Activated T-helper 2 cell treated with anti-CD3 and anti-CD28 coated beads, Interferon-gamma antibody, Interleukin-2, Interleukin-4, amounts not matched to agents 10 μg/mL and 5 μg/mL and 100 μg/mL, durations not matched to agents 14 hours and 24 hours and 36 hours (primary cell): Measurements from ENCODE around the gene IREB2. TPM values are rescaled to one million over a fixed set of nuclear protein-coding genes. Genes with fewer than 3 reads are reported as not detected.
"Not testable (repeated sequence)": the region's sequence is repeated elsewhere in the genome, so short reads cannot be mapped to it uniquely, and the experiment has no call there.

Experiments
- DNase-seq: peaks from one replicate; pipeline ENCODE4 v3.0.0; 2021; ENCODE audit warnings: low spot score
- H3K27ac Mint-ChIP-seq: one replicate; pipeline ENCODE4 v1.8.0; 2021; ENCODE audit warnings: mixed read lengths
- H3K27me3 Mint-ChIP-seq: one replicate; pipeline ENCODE4 v1.8.0; 2021; ENCODE audit warnings: low read depth, mixed read lengths
- H3K36me3 Mint-ChIP-seq: one replicate; pipeline ENCODE4 v1.8.0; 2021; ENCODE audit warnings: low read depth, mixed read lengths
- H3K4me1 Mint-ChIP-seq: one replicate; pipeline ENCODE4 v1.8.0; 2021; ENCODE audit warnings: low read depth, mixed read lengths
- H3K4me3 Mint-ChIP-seq: one replicate; pipeline ENCODE4 v1.8.0; 2021; ENCODE audit warnings: low read depth, mild to moderate bottlenecking, moderate library complexity, mixed read lengths
- H3K9me3 Mint-ChIP-seq: one replicate; pipeline ENCODE4 v1.8.0; 2021; ENCODE audit warnings: mixed read lengths
- intact Hi-C: fragments of 100-400 bp; cut with micrococcal nuclease; formaldehyde crosslinking; loops from one replicate; pipeline ENCODE4 v1.15.1; 2023
- total RNA-seq: library from RNA; stranded (reverse); gene quantifications from 2 replicates; pipeline ENCODE4 v1.2.3, GENCODE V29; 2022

Gene IREB2
- total RNA-seq, 1 donor from 2014 or later = 97.8 TPM

GRCh38 chr15:78396186-78396814, 41.7 kb upstream of the IREB2 start:
- H3K27ac Mint-ChIP-seq = no peak overlapping the region

GRCh38 chr15:78396976-78397375, 41.0 kb upstream of the IREB2 start:
- Mint-ChIP-seq H3K4me3 (no peak overlapping the region), H3K9me3 (no peaks in the 10 kb centered on the region), H3K27ac (no peak overlapping the region), H3K36me3 (no peaks in the 10 kb centered on the region), H3K27me3 (no peaks in the 10 kb centered on the region), H3K4me1 (no peaks in the 10 kb centered on the region)
- DNase-seq = no peak
- intact Hi-C loops = no loop called here

More at GRCh38 chr15:78396186-78396814, 41.7 kb upstream of the IREB2 start:
- intact Hi-C loops = no loop called here
- DNase-seq = no peak
- Mint-ChIP-seq H3K4me1 (no peaks in the 10 kb centered on the region), H3K27me3 (no peaks in the 10 kb centered on the region), H3K9me3 (no peaks in the 10 kb centered on the region), H3K4me3 (no peak overlapping the region), H3K36me3 (no peaks in the 10 kb centered on the region)

GRCh38 chr15:78397382-78397781, 40.6 kb upstream of the IREB2 start:
- intact Hi-C loops = no loop called here
- Mint-ChIP-seq H3K4me1 (no peaks in the 10 kb centered on the region), H3K27ac (no peak overlapping the region), H3K9me3 (no peaks in the 10 kb centered on the region), H3K4me3 (no peak overlapping the region), H3K27me3 (peaks cover 3% of the 10 kb centered on the region), H3K36me3 (no peaks in the 10 kb centered on the region)
- DNase-seq = no peak

DNA sequence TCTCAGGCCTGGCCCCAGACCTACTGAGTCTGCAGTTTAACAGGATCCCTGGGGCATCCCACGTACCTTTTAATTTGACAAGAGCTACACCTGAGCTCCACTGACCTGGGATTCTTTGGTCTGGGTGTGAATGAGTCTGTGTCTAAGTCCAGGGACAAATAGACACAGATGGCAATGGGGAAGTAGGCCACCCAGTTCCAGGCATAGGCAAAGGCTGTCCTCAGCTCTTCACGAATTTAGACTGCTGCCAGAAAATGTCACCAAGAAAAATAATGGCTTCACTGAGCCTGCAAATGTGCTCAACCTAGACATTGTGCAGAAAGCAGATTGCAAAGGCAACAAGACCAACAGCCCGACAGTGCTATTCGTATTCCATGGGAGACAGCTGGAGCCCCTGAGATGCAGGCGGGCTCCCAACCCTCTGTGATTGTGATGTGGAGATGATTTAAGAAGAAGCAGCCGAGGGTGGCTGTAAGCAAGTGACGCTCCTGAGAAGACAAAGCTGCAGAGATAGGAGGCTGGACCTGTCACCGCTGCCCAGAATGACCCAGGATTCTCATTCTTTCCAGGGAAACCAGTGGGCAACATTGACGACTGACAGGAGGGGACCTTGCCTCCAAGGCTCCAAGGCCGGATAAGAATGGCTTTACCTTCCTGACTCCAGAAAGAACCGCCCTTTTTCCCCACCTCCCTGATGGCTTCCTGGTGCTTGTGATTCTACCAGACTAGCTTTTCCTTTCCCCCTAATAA, 39.8 kb upstream of the IREB2 start:
- no peak overlapping the region for H3K27ac Mint-ChIP-seq
- peaks cover 5% of the 10 kb centered on the region for H3K27me3 Mint-ChIP-seq

GRCh38 chr15:78399091-78399490, 38.9 kb upstream of the IREB2 start:
- Mint-ChIP-seq H3K4me3 (no peak overlapping the region), H3K27ac (no peak overlapping the region), H3K36me3 (no peaks in the 10 kb centered on the region), H3K4me1 (no peaks in the 10 kb centered on the region), H3K27me3 (peaks cover 5% of the 10 kb centered on the region), H3K9me3 (no peaks in the 10 kb centered on the region)
- DNase-seq = no peak
- intact Hi-C loops = no loop called here

More for the DNA sequence above, 39.8 kb upstream of the IREB2 start:
- no peaks in the 10 kb centered on the region for H3K9me3 Mint-ChIP-seq
- no peaks in the 10 kb centered on the region for H3K4me1 Mint-ChIP-seq
- no peak for DNase-seq
- H3K36me3 Mint-ChIP-seq = no peaks in the 10 kb centered on the region
- no peak overlapping the region for H3K4me3 Mint-ChIP-seq
- intact Hi-C loops = no loop called here

DNA sequence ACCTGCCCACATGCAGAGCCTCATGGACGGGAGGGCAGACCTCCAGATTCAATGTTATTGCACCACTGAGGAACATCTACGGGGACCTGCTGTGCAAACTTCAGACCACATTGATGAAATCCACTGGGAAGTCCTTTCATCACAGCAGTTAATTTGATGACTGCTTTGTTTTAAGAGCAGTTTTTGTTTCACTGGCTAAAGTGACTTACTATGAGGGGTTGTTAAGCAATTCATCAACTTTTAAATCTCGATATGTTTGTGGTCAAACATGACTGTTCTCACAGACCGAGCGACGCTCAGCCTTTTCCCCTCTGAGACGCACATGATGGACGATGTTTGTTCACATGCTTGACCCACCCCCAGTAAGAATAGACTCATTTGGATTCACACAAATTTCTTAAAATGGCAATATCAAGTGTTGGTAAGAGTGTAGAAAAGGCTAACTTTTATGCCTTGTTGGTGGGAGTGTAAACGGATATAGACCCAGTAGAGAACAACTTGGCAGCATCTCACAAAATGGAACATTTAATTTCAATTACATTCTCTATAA, 35.9 kb upstream of the IREB2 start:
- Mint-ChIP-seq H3K27ac (no peak overlapping the region), H3K4me1 (no peaks in the 10 kb centered on the region), H3K27me3 (peaks cover 5% of the 10 kb centered on the region), H3K36me3 (no peaks in the 10 kb centered on the region), H3K9me3 (no peaks in the 10 kb centered on the region), H3K4me3 (no peak overlapping the region)
- no peak for DNase-seq
- intact Hi-C loops = no loop called here

GRCh38 chr15:78404125-78404524, 33.9 kb upstream of the IREB2 start:
- Mint-ChIP-seq H3K27me3 (peaks cover 5% of the 10 kb centered on the region), H3K36me3 (no peaks in the 10 kb centered on the region), H3K27ac (no peak overlapping the region)

GRCh38 chr15:78404796-78405195, 33.2 kb upstream of the IREB2 start:
- H3K27ac Mint-ChIP-seq, H3K4me1 Mint-ChIP-seq, H3K36me3 Mint-ChIP-seq, H3K4me3 Mint-ChIP-seq, DNase-seq, H3K9me3 Mint-ChIP-seq, H3K27me3 Mint-ChIP-seq, intact Hi-C loops: not testable (repeated sequence)

More at GRCh38 chr15:78404125-78404524, 33.9 kb upstream of the IREB2 start:
- no peak for DNase-seq
- Mint-ChIP-seq H3K4me1 (no peaks in the 10 kb centered on the region), H3K4me3 (no peak overlapping the region), H3K9me3 (no peaks in the 10 kb centered on the region)
- intact Hi-C loops = no loop called here

GRCh38 chr15:78405336-78405924, 32.6 kb upstream of the IREB2 start:
- intact Hi-C loops = no loop called here
- Mint-ChIP-seq H3K4me1 (no peaks in the 10 kb centered on the region), H3K4me3 (no peak overlapping the region), H3K27me3 (peaks cover 5% of the 10 kb centered on the region), H3K36me3 (no peaks in the 10 kb centered on the region), H3K27ac (no peak overlapping the region), H3K9me3 (no peaks in the 10 kb centered on the region)
- no peak for DNase-seq

- Mint-ChIP-seq H3K4me1 (no peaks in the 10 kb centered on the region), H3K27ac (no peak overlapping the region), H3K9me3 (no peaks in the 10 kb centered on the region), H3K36me3 (no peaks in the 10 kb centered on the region), H3K27me3 (peaks cover 5% of the 10 kb centered on the region), H3K4me3 (no peak overlapping the region)
- DNase-seq = no peak
- intact Hi-C loops = no loop called here
These were observed 31.9 kb upstream of the IREB2 start for GRCh38 chr15:78406016-78406585.

DNA sequence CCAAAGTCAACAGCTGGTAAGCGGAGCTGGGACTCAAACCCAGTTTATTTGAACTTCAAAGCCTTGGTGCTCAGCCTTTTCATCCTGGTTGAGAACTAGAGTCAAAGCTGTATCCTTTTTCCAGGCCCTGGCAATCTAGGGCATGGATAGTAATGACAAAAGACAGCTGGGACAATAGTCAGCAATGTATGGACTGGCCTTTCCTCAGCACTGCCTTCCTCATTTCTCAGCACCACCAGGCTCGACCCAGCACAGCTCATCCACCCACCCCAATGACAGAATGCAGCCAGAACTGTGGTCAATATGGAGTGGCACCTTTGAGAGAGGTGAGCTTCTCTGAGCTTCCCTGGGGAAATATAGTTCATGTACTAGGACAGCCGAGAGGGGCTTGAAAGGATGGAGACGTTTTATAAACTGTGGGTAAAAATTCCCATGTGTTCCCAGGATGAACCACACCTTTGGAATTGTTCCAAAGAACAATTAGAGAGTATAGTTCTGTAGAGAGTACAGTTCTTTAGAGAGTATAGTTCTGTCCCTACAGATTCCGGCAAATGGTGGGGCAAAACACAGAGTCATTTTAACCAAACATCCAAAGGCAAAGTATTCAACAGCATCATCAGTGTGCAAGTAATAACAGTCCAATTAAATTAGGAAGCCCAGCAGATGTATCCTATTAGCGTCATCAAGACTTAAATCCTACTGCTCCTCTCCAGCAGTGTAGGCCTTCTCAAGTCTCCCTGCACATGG, 30.2 kb upstream of the IREB2 start:
- intact Hi-C loops = no loop called here
- Mint-ChIP-seq H3K27ac (no peak overlapping the region), H3K9me3 (no peaks in the 10 kb centered on the region), H3K4me1 (no peaks in the 10 kb centered on the region), H3K36me3 (no peaks in the 10 kb centered on the region), H3K27me3 (peaks cover 6% of the 10 kb centered on the region), H3K4me3 (no peak overlapping the region)
- DNase-seq = no peak

DNA sequence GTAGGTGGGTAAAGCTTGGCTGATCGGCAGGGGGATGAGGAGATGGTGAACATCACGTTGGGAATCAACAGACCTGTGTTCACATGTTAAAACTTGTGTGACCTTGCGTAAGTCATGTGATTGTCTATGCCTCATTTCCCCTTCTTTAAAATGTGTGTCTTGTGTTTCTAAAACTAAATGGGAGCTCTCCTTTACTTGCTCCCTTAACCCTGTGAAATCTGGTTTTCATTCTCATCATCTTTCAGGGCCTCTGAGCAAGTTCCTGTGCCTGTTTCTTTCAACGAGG, 29.7 kb upstream of the IREB2 start:
- intact Hi-C loops = no loop called here
- peaks cover 6% of the 10 kb centered on the region for H3K27me3 Mint-ChIP-seq
- no peaks in the 10 kb centered on the region for H3K9me3 Mint-ChIP-seq
- DNase-seq = no peak
- H3K4me1 Mint-ChIP-seq = no peaks in the 10 kb centered on the region
- no peaks in the 10 kb centered on the region for H3K36me3 Mint-ChIP-seq
- no peak overlapping the region for H3K4me3 Mint-ChIP-seq
- no peak overlapping the region for H3K27ac Mint-ChIP-seq
